ENCODE measurements around the gene NT5DC1.

The NT5DC1 gene

DNA sequence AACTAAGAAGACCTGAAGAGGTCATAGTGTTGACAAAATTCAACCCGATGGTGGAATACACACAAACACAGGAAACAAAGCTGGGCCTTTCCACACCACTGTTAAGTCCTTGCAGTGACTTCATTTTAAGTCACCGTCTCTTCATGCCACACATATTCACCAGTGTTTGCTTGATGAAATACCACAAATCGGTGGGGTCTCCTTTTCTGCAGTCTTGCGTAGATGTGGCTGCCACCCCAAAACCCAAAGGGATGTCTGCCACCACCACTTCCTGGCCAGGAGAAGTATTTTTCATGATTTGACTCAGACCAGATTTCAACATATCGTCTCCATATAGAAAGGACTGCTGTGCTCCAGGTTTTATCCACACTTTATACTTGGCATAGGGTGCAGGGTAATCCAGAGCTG lies 36.3 kb downstream of the NT5DC1 start:
- DNase-seq (ENCODE audit: low spot score) = no peak

DNA sequence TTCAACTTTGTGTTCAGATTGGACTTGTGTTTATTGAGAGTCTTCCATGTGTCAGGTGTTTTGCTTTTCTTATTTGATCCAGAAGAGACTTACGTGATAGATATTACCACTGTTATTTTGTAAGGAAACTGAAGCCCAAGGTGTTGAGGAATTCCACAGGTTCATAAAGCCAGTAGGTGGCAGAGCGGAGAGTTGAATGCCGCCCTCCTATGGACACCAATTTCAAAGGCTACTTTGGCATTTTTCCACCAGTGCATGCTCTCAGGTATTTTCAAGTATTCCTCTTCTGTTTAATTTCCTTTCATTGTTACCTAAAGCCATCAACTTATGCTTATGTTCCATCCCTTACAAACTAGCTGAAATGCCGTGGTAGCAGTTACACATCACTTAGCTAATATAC lies 39.3 kb downstream of the NT5DC1 start:
- no peak for DNase-seq (ENCODE audit: low spot score)

DNA sequence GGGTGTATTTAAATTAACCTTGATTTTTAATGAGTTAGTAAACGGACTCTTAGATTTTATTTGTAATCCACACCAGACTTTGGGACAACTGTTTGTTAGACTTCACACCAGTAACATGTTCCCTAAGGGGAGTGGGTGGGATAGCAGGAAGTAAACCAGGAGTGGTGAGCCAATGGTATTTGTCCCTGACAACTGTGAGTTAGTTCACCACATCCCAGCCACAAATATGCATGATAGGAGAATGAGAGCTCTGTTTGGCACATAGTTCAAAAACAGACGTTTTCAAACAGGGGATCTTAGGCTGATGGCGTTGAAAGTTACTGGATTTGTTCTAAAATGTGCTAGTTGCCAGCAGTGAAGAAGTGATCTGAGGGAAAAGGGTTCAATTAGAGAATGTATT lies 44.0 kb downstream of the NT5DC1 start:
- DNase-seq (ENCODE audit: low spot score) = peak; percentile 73

DNA sequence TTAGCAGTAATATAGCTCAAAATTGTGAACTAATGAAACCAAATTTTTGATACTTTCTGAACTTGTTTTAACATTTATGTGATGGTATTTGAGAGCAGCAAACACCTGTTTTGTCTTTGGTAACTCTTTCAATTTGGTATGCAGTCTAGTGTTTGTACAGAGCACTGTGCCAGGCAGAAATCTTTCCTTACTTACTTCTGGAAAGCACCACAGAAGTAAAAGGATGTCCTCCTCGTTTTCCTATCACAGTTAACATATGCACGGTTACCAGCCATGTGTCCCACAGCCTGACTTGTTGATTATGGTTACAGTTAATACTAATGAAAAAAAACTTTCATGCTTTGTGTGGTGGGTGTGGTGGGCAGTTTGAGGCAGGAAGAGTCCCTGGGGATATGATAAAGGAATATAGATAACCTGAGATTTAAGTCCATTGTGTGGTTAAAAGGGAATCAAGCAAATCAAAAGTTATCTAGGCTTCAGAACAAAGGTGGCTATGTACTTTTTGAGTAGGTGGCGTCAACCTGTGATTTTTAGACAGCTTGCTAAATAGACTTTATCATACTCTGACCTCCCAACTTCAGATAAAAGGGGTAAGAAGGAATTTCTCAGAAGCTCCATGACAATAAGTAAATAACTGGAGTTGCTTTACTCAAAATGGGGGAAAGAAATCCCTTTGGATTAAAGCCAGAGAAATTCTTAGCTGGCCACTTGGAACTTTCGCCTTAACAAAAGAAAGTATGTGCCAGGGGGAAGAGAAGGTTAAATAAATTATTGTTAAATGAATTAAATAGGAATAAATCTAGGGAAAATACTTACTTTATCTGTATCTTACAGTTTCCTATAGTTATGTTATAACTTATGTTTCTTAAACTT lies 45.4 kb downstream of the NT5DC1 start:
- DNase-seq (ENCODE audit: low spot score) = no peak

DNA sequence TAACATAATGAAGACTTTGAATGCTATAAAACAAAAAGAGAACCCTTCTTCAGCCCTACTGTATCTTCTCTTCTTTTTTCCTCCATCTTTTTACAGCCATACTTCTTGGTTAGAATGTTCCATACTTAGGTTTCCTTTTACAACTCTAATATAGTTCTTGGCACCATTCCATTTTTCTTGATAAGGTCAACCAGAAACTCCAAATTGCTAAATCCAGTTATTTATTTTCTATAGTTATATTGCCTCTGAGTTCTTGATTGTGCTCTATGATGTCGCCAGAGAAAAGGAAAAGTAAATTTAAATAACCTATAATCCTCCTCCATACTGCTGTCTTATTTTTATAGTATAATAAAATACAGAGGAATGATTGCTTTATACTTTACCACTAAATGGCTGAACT lies 52.0 kb downstream of the NT5DC1 start:
- DNase-seq (ENCODE audit: low spot score) = no peak

DNA sequence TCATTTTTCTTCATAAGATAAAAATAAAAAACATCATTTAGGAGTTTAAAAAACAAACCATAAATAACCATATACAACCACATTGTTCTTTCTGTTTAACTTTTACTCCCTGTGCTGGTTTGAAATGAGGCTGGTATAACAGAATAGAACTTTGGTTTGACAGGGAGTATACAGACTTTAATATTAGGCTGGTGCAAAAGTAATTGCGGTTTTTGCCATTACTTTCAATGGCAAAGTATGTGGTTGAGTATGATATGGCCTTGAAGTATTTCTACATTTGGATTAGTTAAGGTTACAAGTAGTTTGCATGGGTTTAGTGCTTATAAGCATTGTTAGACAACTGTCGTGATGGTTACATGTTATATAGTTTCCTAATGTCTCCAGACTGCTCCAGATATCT lies 54.2 kb downstream of the NT5DC1 start:
- DNase-seq (ENCODE audit: low spot score) = no peak

DNA sequence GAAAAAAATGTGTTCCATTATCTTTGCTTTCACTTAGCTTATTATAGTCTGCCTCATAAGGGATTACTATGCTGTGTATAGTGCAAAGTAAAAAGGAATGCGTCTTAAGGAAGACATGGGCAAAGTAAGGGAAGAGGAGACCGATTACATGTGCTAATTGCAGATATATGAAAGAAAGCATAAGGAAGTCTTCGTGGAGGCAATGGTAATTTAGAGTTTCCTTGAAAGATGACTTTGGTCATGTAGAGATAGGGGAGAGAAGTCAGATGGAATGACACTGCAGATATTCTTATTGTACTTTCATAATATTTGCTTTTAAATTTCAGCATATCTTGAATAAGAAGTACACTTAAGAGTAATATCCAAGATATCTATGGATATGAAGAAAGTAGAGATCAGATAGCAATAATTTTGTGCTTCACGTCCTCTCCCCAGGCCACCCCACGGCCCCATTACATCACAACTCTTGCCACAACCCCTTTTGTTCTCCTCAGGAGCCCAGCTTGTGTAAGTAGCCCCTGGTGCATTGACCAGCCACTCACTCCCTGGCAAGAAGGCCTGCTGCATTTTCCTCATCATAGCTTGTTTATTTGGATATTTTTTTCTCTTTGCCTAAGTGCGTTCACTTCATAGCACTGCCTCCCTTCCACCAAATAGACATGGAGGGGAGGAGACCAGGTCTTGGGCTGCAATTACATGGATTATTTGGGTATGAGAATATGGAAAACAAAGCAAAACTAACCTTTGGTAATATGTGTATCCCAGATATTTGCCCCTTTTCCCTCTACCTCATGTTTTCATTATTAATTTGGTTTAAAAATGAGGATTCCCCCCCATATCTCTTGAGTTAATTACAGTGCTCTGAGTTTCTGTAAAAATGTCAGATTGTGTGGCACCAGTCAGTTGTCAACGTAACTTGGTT lies 56.0 kb downstream of the NT5DC1 start:
- DNase-seq (ENCODE audit: low spot score) = no peak

DNA sequence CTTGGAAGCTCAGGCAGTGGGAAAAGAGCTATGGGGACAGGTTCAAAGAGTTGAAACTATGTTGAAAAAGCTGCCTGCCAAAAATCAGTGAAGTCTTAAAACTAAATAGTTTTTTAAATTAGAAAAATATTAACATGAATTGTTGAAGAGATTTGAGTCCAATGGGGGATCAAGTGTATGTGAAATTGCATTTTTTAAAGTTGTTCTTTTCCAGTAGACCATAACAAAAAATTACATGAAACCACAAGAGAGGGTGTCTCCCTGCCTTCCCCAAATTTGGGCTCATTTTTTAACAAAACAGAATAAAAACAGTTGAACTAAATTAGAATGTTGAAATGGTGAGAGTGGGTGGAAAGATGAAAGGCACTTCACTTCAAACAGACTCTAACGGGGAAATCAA lies 56.7 kb downstream of the NT5DC1 start:
- no peak for DNase-seq (ENCODE audit: low spot score)

DNA sequence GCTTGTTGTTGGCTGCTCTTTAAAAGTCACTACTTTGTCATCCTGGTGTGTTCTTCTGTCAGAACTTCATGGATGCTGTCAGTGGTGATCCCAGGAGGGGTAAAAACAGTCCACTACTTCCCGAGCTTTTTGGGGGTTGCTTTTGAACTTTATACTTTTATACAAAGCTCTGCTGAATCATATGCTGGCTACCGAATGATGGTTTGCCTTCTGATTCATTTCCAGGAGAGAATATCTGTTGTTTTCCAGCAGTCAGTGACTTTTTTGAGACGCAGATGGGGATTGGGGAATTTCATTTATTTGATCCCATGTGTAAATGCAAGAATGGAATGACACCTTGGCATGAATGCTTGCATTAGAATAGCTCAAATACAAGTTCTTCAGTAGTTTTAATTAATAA lies 58.0 kb downstream of the NT5DC1 start:
- peak; percentile 7 for DNase-seq (ENCODE audit: low spot score)

DNA sequence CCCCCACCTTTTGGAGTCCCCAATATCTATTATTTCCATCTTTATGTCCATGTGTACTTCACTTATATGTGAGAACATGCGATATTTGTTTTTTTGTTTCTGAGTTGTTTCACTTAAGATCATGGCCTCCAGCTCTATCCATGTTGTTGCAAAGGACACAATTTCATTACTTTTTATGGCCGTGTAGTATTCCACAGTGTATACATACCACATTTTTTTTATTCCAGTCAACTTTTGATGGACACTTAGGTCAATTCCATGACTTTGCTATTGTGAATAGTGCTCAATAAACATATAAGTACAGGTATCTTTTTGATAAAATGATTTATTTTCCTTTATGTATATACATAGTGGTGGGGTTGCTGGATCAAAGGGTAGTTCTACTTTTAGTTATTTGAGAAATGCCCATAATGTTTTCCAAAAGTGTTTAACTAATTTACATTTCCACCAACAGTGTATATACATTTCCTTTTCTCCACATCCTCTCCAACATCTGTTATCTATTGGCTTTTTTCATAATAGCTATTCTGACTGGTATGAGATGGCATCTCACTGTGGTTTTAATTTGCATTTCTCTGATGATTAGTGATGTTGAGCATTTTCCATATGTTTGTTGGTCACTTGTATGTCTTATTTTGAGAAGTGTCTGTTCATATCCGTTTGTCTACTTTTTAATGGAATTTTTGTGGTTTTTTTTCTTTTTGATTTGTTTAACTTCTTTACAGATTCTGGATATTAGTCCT lies 59.3 kb downstream of the NT5DC1 start:
- no peak for DNase-seq (ENCODE audit: low spot score)

DNA sequence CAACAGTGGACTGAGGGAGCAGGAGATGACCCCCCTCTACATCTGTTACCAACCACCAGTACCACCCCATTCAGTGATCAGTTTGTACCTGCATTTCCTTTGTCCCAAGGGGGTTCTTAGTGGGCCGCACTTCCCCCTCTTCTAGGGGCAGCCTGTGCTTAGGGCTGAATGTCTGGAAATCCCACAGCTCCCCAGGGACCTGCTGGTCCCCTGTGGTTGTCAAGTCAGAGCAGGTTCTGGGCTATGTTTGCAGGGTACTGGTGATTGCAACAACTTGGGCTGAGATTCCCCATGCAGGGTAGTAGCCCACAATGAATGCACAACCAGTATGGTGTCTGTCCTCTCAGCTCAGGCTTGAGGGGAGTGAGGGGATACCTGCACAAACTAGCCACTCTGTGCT lies 64.9 kb downstream of the NT5DC1 start:
- no peak for DNase-seq (ENCODE audit: low spot score)

DNA sequence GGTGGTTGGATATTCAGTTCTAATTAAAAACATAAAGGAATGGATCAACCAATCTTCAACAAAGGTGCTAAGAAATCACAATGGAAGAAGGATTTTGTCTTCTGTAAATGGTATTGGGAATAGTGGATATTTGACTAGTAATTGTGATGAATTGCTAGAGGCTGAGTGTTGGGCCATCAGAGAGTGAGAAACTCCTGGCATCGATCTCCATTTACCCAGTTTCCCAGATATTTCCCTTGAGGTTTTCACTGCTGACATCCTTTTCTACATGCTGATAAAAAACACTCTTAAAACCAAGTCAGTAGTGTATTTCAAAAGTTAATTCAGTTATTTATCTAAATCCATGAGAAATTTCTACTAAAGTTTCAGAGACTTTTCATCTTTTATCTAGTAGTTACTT lies 65.7 kb downstream of the NT5DC1 start:
- no peak for DNase-seq (ENCODE audit: low spot score)

DNA sequence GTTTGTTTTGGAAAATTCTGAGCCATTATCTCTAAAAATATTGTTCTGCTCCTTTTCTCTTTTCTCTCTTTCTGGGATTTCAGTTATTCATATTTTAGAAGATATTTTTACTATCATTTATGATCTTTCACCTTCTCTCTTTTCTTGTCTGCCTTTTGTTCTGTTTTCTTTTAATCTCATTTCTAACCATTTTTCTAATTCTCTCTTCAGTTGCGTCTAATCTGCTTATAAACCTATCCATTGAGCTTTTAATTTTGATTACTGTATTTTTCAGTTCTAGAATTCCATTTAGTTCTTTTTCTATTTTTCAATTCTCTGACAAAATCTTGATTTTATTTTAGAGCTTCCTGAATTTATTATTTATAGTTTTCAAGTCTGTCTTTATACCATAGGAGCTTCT lies 67.5 kb downstream of the NT5DC1 start:
- DNase-seq (ENCODE audit: low spot score) = no peak

DNA sequence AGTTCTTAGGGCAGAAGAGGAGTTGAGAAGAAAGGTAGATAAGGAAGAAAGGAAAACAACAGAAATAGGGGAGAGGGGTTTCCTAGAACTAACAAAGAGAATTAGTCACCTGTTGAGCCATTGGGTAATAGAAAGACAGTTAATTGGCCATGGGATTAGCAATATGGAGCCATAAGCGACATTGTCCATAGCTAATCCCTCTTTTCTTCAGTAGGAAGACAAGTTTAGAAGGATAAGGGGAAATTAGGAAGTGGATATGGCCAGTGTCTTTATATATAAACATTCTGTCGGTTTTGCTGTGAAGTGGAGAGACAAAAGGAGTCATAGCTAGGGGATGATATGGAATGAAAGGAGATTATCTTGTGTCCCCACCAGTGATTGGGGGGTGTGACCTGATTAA lies 69.2 kb downstream of the NT5DC1 start:
- no peak for DNase-seq (ENCODE audit: low spot score)

DNA sequence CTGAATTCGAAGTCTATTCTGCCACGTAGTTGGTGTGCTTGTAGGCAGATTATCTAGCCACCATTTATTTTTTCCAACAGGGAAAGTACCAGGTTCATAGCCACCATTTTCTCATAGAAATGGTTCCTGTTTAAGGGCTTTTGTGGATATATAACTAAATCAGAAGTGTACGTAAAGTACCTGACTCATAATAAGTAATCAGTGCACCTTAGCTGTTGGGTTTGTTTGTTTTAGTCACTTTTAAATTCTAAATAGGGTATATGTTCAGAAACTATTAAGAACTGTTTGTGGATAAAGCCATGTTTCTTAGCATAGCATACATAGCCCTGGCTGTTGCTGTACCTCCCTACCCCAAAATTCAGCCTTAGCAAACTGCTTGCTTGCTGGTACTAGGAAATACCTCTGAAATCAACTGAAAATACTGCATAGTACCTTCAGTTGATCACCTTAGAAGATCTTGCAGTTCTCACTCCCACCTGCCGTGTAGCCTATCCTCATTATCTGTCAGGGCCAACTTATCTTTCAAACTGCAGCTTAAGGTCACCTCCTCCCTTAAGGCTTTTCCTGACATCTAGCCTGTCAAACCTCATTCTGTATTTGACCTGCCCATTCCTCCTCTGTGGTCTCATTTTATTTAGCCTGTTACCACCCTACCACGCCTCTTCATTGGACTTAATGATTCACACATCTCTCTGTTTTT lies 69.9 kb downstream of the NT5DC1 start:
- DNase-seq (ENCODE audit: low spot score) = no peak

DNA sequence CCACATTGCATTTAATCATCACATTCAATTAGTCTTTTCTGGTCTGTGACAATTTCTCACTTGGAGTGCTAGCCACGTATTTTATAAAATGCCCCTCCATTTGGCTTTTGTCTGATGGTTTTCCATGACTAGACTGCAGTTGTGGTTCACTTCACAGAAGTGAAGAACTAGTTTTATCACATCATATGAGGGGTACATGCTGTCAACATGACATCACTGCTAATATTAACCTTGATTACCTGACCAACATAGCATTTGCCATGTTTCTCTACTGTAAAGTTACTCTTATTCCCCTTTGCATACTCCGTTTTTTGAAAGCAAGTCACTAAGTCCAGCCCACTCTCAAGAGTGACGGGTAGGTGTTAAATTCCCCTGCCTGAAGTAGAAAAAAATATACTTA lies 73.3 kb downstream of the NT5DC1 start:
- DNase-seq (ENCODE audit: low spot score) = no peak

DNA sequence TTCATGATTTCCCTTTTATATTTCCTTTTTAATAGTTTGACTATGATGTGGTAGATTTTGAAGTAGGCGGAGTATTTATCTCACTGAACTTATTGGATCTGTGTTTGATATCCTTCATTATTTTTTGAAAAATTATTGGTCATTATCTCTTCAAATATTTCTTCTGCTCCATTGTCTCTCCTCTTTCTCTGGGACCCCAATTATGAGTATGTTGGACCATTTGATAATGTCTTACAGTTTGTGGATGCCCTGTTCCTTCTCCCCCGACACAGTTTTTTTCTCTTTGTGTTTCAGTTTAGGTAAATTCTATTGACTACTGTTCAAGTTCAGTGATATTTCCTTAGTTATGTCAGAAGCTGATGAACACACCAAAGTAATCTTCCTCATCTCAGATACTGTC lies 74.7 kb downstream of the NT5DC1 start:
- DNase-seq (ENCODE audit: low spot score) = no peak

DNA sequence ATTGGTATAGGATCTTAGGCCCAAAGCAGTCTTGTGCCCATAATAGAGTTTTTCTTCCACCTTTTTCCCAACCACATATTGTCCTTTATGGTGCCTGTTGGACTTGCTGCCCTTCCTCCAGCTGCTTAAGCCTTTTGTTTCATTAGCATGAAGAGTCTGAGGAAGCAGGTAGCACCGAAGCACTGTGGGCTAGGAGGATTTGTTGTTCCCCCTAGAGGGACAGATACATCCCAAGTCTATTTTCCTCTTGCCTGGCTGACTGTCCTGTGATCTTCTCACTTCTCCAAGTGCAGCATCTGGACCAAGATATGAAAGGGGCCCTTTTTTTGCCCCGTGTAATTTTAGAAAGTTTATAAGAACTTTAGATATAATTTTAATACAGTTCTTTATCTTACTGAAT lies 75.9 kb downstream of the NT5DC1 start:
- no peak for DNase-seq (ENCODE audit: low spot score)

DNA sequence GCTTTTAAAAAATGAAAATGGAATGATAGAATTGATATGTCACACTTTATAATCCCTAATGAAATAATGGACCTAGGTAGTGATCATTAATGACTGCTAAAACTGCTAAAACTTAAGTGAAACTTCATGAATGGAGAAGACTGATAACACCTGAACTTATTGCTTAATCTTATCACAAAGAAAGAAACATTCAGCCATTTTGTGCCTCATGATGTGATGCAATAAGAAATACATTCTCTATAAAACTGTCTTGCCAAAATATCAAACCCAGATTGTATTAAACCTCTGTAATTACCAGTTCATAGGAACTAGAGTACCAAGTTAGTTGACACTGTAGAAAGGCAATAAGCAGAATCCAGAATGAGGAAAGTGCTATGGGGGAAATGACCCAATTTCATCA lies 79.7 kb downstream of the NT5DC1 start:
- DNase-seq (ENCODE audit: low spot score) = no peak

DNA sequence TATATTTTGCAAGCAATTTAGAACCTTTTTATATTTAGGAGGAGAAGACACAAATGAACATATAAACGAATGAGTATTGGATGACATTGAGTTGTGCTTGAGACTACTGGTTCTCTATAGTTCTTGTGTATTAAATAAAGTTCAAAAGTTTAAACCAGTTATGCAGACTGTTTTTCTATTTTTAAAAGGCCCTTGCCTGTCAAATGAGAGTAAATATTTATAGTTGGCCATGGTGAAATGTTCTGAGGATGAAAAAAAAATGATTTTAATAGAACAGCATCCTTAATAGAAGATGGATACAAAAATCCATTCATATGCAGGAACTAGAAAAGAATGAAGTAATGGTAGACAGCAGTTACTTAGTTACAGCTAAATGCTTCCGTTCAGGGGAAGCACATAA lies 88.8 kb downstream of the NT5DC1 start:
- no peak for DNase-seq (ENCODE audit: low spot score)

DNA sequence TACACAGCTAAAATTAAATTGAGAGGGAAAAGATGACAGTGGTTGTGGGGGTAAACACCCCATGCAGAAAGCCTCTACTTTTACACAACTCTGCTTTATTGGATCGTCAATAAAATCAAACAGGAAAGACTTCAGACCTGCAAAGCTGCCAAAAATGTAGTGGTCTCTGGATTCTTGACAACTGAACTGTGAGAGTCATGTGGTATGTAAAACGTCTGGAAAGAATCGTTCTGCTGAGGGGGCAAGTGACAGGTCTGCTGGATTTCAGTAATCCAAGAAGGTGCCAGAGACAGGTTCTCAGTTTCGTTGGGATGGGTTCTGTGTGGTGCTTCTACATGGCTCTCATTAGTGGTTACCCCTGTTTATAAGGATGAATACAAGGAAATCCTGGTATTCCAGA lies 89.9 kb downstream of the NT5DC1 start:
- peak; percentile 51 for DNase-seq (ENCODE audit: low spot score)

DNA sequence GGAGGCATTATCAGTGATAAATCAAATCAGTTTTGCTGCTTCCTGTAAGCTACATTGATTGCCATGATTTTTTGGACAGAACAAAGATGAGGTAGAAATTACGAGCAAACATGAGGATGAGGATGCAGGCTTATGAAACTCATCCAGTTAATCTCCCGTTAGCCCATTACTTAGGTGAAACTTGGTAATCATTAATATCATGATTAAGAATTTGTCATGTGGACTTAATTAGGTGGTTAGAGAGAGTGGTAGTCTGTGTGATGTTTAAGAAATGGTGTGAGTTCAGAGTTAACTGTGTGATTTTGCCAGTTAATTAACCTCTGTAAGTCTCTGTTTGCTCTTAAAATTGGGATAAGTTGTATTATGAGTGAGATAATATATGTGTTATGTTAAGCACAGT lies 91.2 kb downstream of the NT5DC1 start:
- no peak for DNase-seq (ENCODE audit: low spot score)

Data from AG08396 (cell line).